GM12865 (cell line): ENCODE data around the gene AKAP13.

Experiments
- DNase-seq: peaks from one replicate; pipeline ENCODE4 v3.0.0; 2010; ENCODE audit warnings: low read depth
- H3K4me3 ChIP-seq: 2 replicates; pipeline ENCODE4 v1.5.1; 2011; ENCODE audit warnings: mild to moderate bottlenecking, low read depth, low read length, control low read depth
- CTCF ChIP-seq: IDR thresholded peaks from 2 replicates; pipeline ENCODE4 v1.5.1; 2011; ENCODE audit warnings: low read length, control low read depth, low read depth, inconsistent platforms; ENCODE audit not compliant: insufficient read depth; ENCODE audit errors: missing control alignments

Gene AKAP13

DNA sequence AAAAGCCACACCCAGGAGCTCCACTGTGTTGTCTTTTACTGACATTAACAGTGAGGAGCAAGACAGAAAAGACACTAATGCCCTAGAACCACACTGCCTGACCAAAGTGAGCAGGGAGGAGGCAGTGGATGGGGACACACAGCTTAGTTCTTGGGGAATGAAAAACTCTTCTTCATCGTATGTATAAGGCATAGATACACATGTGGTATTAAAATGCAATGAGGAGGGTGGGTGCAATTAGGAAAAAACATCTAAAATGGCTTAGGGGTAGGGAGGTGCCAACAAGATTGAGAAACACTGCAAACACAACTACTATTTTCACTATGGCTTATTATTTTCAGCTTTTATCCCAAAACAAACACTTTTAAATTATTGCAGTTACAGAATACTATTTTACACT is 398.8 kb downstream of the AKAP13 start:
- no peak for DNase-seq
- TF ChIP-seq CTCF: no peak
- H3K4me3 ChIP-seq: no peak overlapping the region

DNA sequence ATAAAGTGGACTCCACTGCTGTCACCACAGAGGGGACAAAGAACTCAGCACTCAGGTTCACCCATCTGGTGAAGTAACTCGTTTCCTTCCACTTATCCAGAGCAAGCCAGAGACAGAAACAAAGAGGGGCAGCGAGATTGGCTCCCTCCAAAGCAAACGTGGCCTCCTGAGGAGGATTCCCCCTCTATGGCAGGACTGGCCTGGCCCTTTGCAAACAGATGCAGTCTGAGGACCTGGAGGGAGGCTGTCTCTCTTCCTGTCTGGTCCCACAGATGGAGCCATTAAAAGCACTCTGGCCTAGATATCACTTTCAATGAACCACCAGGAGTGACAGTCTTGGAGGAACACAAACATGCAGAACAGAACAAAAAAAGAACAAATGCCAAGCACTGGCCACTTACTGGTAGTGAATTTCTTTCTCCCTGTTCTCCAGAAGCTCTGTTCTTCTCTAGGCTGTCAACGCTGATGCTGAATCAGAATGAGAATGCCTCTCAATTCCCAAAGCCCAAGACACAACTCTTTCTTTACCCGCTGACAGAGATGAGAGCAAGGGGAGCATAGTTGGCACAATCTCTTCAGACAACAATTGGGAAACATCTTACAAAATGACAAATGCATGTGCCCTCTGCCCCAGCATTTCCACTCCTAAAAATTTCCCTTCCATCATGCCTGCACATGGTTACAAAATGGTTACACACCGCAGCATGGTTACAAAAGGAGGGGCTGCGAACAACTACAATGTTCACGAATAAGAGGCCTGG is 400.0 kb downstream of the AKAP13 start:
- no peak for TF ChIP-seq CTCF
- no peak for DNase-seq
- H3K4me3 ChIP-seq: no peak overlapping the region

DNA sequence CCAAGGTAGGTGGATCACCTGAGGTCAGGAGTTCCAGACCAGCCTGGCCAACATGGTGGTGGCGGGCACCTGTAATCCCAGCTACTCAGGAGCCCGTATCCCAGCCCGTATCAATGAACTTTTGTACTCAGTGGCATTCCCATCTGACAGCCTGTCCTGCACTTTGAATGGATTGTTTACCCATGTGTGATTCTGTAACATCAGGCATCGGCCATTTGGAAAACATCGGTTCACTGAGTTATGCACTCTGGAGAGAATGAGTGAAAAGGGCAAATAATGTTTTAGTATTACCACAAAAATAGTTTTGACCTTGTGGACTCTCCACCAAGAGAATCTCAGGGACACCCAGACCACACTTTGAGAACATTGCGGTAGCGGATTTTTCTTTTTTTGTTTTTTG is 400.7 kb downstream of the AKAP13 start:
- no peak for TF ChIP-seq CTCF
- DNase-seq: no peak
- H3K4me3 ChIP-seq: no peak overlapping the region

GRCh38 chr15:85782064-85782463 is 401.7 kb downstream of the AKAP13 start:
- no peak overlapping the region for H3K4me3 ChIP-seq
- peak; percentile 9 for DNase-seq
- TF ChIP-seq CTCF: no peak

DNA sequence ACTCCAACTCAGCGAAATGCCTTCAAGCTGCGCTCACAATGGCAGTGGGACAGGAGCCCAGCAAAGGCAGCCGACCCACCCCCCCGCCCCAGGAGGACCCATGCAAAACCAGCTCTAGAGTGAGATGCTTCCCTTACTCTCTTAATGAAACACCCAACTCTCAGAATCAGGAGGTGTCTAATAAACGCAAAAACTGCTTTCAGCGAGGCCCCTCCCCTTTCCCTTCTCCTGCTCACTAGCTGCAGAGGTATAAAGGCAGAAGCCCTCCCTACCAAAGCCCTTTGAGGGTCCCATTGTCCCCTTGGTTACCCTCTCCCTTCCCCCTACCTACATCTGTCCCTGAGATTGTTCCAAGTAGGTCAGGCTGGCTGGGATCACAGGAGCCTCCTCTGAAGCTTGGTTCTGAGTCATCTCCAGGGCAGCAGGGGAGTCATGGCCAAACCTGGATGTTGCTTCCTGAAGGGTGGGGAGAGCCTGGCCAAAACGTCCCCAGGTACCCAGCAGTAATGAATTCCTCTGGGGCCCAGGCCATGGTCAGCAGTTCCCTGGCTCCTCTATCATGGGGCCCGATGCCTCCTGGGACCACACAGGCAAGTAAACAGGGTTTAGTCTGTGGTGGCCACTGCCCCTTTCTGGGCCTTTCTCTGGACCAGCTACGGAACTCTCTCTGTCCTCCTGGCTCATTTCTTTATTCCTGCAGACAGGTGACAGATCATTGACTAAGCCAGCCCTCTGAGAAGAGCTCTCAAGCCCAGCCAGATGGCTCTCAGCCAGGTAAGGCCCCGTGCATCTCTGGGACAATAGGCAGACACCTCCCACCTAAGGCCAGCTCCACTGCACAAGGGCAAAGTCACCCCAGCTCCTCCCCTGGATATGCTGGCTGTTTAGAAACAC is 405.7 kb downstream of the AKAP13 start:
- H3K4me3 ChIP-seq: no peak overlapping the region
- no peak for DNase-seq
- TF ChIP-seq CTCF: no peak

DNA sequence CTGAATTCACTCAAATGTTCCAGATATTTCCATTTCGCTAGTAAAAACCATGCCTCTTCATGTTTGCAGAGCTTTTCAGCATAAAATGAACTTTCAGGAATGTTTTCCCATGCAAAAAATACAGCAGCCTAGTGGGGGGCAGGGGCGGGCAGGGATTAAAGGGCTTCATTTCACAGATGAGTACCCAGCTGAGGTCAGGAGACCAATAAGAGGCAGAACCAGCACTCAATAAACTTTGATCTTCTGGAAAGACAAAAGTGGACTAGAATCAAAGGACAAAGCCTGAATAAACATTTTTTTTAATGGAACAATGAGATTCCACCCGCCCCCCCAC is 406.3 kb downstream of the AKAP13 start:
- no peak for TF ChIP-seq CTCF
- DNase-seq: no peak
- no peak overlapping the region for H3K4me3 ChIP-seq
